Measurements from ENCODE around the gene CYP11A1. TPM values are rescaled to one million over a fixed set of nuclear protein-coding genes. Genes with fewer than 3 reads are reported as not detected.

Gene CYP11A1
- total and polyA plus RNA-seq, 10 of the 15 experiments (the other 5 are each of a cell fraction or from before 2014, with no cell fraction given), result 0.11 to 1.2 (median 0.23) TPM; not detected in 5

DNA sequence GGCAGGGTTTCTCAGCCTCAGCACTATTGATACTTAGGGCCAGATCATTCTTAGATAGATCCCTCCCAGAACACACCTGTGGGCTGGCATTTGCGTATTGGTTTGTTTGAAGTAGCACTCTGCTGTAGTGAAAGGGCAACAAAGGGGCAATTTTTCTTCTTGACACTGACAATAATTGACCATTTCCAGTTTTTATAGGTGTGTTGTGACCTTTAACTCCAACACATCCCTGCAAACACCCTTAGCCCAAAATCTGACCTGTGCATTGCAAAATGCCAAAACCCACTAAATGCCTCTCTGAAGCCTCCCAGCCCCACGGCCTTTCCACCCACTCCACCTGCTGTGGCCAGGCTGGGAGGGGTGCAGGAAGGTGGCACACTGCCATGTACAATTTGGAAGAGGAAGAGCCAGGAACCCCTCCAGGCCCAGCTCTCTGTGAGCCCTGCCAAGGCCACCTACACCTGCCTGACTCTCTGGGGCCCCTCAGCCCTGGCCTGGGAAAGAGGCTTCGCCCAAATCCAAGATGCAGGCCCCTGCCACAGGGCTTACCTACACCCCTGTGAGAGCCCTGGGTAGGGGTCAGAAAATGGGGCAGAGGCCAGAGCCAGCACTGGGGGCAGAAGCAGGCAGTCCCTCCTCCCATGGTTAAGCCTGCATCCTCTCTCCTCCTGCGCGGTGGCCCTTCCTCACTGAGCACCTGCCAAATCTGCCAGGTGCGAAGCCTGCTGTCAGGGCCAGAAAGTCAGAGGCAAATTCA is 9.6 kb upstream of the CYP11A1 start:
- POLR2A ChIA-PET, result interaction anchor here (0.9 to 15.8 kb wide), 3 partner anchors 19 to 53 kb away, joined by 3 to 302 read pairs (median 3); no protein-coding TSS in a partner anchor
- H3K4me2 ChIP-seq (ENCODE audit: control insufficient read depth, insufficient read depth), result no peak overlapping the region
- WGBS (ENCODE audit: insufficient coverage, insufficient replicate concordance, low lambda C conversion rate, missing lambda C conversion rate), result 85% methylated on average over 6 of the region's 6 CpGs
- no peaks in the 10 kb centered on the region for H3K36me3 ChIP-seq (ENCODE audit: control insufficient read depth in 2 of 2, insufficient read depth in 2 of 2, low read length in 1 of 2)
- SMC1A ChIA-PET (ENCODE audit: uncharacterized antibody, unreplicated experiment), result interaction anchor here (1.1 to 21.3 kb wide), 6 partner anchors 21 to 113 kb away, joined by 3 to 544 read pairs (median 9); partner anchors contain the start of gene SEMA7A
- TF ChIP-seq ZNF274 (IDR thresholded peaks at IDR 0.05; ENCODE audit: insufficient read depth, insufficient read length), result no peak
- peak; percentile 80 for TF ChIP-seq NR2F1 (conservative IDR thresholded peaks at IDR 0.05)
- TF ChIP-seq NR2C1 (IDR thresholded peaks at IDR 0.05), result peak; percentile 70
- no peak overlapping the region for H3K9ac ChIP-seq (ENCODE audit: control insufficient read depth, insufficient read depth, low read length)
- RAD21 ChIA-PET (ENCODE audit: unreplicated experiment), result interaction anchor here (1.0 to 3.2 kb wide), 9 partner anchors 9 to 106 kb away, joined by 3 to 18 read pairs (median 4); partner anchors contain the start of gene CYP11A1
- in situ Hi-C loops (cut with MboI) (loop anchor here (5.0 kb wide), 1 partner anchor 245 kb away; no protein-coding TSS in a partner anchor), intact Hi-C loops (cut with micrococcal nuclease; ENCODE audit: unreplicated experiment) (no loop called here)
- no peak overlapping the region for H3K4me3 ChIP-seq
- CTCF ChIA-PET, result interaction anchor here (0.8 to 21.7 kb wide), 16 partner anchors 8 to 397 kb away, joined by 3 to 655 read pairs (median 6); partner anchors contain the start of genes SEMA7A and UBL7
- no peaks in the 10 kb centered on the region for H4K20me1 ChIP-seq (ENCODE audit: control insufficient read depth, insufficient read depth)
- no TSS peak for BruUV-seq (replicated peaks)
- H3K4me1 ChIP-seq (ENCODE audit: control insufficient read depth, insufficient read depth, low read length), result peaks cover 41% of the 10 kb centered on the region
- H3K27ac ChIP-seq (ENCODE audit: control insufficient read depth, insufficient read depth), result no peak overlapping the region
- no peak for DNase-seq (ENCODE audit: low read depth, low spot score)
- H3K79me2 ChIP-seq (ENCODE audit: control insufficient read depth, insufficient read depth, low read length), result no peaks in the 10 kb centered on the region; the same call in 1 of the 2 replicates
- no peaks in the 10 kb centered on the region for H3K9me3 ChIP-seq (replicated peaks; ENCODE audit: control insufficient read depth, insufficient read depth, low read length)
- H2AFZ ChIP-seq (ENCODE audit: control insufficient read depth, low read depth, low read length), result no peak overlapping the region
- ATAC-seq, result no peak
- no peaks in the 10 kb centered on the region; a peak in 2 of 4 replicates for H3K27me3 ChIP-seq (replicated peaks in 1 of 2; ENCODE audit: control insufficient read depth in 2 of 2, insufficient read depth in 2 of 2, low read length in 1 of 2)
- no peak for FAIRE-seq

DNA sequence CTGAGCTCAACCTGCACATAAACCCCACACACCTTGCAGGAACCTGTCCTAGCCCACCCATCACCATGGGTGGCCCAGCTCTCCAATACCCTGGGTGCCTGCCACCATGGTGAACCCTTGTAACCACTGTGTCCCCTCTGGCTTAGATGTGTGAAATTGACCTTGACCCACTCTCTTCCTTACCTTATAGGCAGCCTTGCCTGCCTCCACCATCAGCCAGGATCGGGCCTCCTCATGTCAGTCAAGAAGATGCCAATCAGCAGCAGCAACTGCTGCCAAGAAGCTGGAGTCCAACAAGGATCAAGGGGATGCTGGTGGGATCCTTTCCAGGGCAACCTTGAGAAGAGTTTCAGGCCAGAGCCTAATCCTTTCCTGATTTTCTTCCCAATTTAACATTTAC is 8.8 kb upstream of the CYP11A1 start:
- DNase-seq (ENCODE audit: low read depth, low spot score), result no peak
- WGBS (ENCODE audit: insufficient coverage, insufficient replicate concordance, low lambda C conversion rate, missing lambda C conversion rate), result 54% methylated on average over 1 of the region's 1 CpG
- Histone ChIP-seq H3K9ac (ENCODE audit: control insufficient read depth, insufficient read depth, low read length) (no peak overlapping the region), H3K27ac (ENCODE audit: control insufficient read depth, insufficient read depth) (no peak overlapping the region), H4K20me1 (ENCODE audit: control insufficient read depth, insufficient read depth) (no peaks in the 10 kb centered on the region), H3K27me3 (replicated peaks in 1 of 2; ENCODE audit: control insufficient read depth in 2 of 2, insufficient read depth in 2 of 2, low read length in 1 of 2) (no peaks in the 10 kb centered on the region; a peak in 2 of 4 replicates), H2AFZ (ENCODE audit: control insufficient read depth, low read depth, low read length) (no peak overlapping the region), H3K36me3 (ENCODE audit: control insufficient read depth in 2 of 2, insufficient read depth in 2 of 2, low read length in 1 of 2) (no peaks in the 10 kb centered on the region), H3K4me2 (ENCODE audit: control insufficient read depth, insufficient read depth) (no peak overlapping the region), H3K79me2 (ENCODE audit: control insufficient read depth, insufficient read depth, low read length) (no peaks in the 10 kb centered on the region; the same call in 1 of the 2 replicates), H3K4me1 (ENCODE audit: control insufficient read depth, insufficient read depth, low read length) (peaks cover 36% of the 10 kb centered on the region), H3K4me3 (no peak overlapping the region), H3K9me3 (replicated peaks; ENCODE audit: control insufficient read depth, insufficient read depth, low read length) (no peaks in the 10 kb centered on the region)
- ATAC-seq, result no peak
- ChIA-PET RAD21 (ENCODE audit: unreplicated experiment) (interaction anchor here (0.7 to 3.2 kb wide), 16 partner anchors 9 to 165 kb away, joined by 3 to 18 read pairs (median 4); partner anchors contain the start of genes ARID3B, CYP11A1 and SEMA7A), CTCF (interaction anchor here (0.6 to 21.7 kb wide), 31 partner anchors 8 to 398 kb away, joined by 3 to 655 read pairs (median 4); partner anchors contain the start of genes CLK3, CYP11A1, SEMA7A and UBL7), POLR2A (interaction anchor here (0.5 to 15.8 kb wide), 11 partner anchors 19 to 409 kb away, joined by 3 to 302 read pairs (median 3); no protein-coding TSS in a partner anchor), SMC1A (ENCODE audit: uncharacterized antibody, unreplicated experiment) (interaction anchor here (0.6 to 21.3 kb wide), 16 partner anchors 8 to 392 kb away, joined by 3 to 544 read pairs (median 4); partner anchors contain the start of gene SEMA7A)
- TF ChIP-seq BMI1 (IDR thresholded peaks at IDR 0.05; ENCODE audit: borderline replicate concordance) (no peak), EP300 (IDR thresholded peaks at IDR 0.05; ENCODE audit: borderline replicate concordance in 1 of 2, control insufficient read depth in 1 of 2, low read depth in 2 of 2, low read length in 2 of 2) (no peak), SIN3A (IDR thresholded peaks at IDR 0.05; ENCODE audit: low read depth, low read length) (no peak), SREBF2 (IDR thresholded peaks at IDR 0.05; ENCODE audit: low read length) (no peak), FOXK2 (IDR thresholded peaks at IDR 0.05) (no peak)
- TF ChIP-seq, protein P1, sequence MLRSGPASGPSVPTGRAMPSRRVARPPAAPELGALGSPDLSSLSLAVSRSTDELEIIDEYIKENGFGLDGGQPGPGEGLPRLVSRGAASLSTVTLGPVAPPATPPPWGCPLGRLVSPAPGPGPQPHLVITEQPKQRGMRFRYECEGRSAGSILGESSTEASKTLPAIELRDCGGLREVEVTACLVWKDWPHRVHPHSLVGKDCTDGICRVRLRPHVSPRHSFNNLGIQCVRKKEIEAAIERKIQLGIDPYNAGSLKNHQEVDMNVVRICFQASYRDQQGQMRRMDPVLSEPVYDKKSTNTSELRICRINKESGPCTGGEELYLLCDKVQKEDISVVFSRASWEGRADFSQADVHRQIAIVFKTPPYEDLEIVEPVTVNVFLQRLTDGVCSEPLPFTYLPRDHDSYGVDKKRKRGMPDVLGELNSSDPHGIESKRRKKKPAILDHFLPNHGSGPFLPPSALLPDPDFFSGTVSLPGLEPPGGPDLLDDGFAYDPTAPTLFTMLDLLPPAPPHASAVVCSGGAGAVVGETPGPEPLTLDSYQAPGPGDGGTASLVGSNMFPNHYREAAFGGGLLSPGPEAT (IDR thresholded peaks at IDR 0.05; ENCODE audit: low read depth), result no peak
- in situ Hi-C loops (cut with MboI), result loop anchor here (5.0 kb wide), 1 partner anchor 246 kb away; no protein-coding TSS in a partner anchor
- intact Hi-C loops (cut with micrococcal nuclease; ENCODE audit: unreplicated experiment), result no loop called here
- no TSS peak for BruUV-seq (replicated peaks)
- no peak for FAIRE-seq
